Body of pancreas (tissue), 4 donors: Measurements from ENCODE around the gene BANF2.

Experiments used
- CTCF ChIP-seq, 7 experiments: fragments of 450-650 bp in 4 of 7; fragments of 200-600 bp in 3 of 7; sonication (generic) in 3 of 7; IDR thresholded peaks; one replicate each; pipeline ENCODE4 v1.5.1; 2016 to 2019; ENCODE audit warnings: antibody characterized with exemption in 7 of 7
- POLR2A ChIP-seq, 3 donors: fragments of 450-650 bp; IDR thresholded peaks; one replicate each; pipeline ENCODE4 v1.6.1; 2016; ENCODE audit warnings: antibody characterized with exemption in 3 of 3, mild to moderate bottlenecking in 2 of 3

- TF ChIP-seq CTCF (IDR thresholded peaks at IDR 0.05) = no peak
- no peak for TF ChIP-seq POLR2A (IDR thresholded peaks at IDR 0.05)
These were observed 50.9 kb downstream of the BANF2 start for GRCh38 chr20:17750722-17751045.
